Type B pancreatic cell (in vitro differentiated cells): ENCODE results near the gene RNF183. TPM values are rescaled to one million over a fixed set of nuclear protein-coding genes. Genes with fewer than 3 reads are reported as not detected.
A peak's percentile ranks its signal among the peaks of the same experiment; 100 is the strongest.

Experiments used
- DNase-seq: peaks from one replicate; pipeline ENCODE4 v3.0.0; 2021; ENCODE audit warnings: mixed read lengths; ENCODE audit not compliant: unreplicated experiment; ENCODE audit errors: extremely low spot score
- H3K27ac Mint-ChIP-seq: 2 replicates; pipeline ENCODE4 v1.8.0; 2021; ENCODE audit warnings: mild to moderate bottlenecking, mixed read lengths
- H3K27me3 Mint-ChIP-seq: 2 replicates; pipeline ENCODE4 v1.8.0; 2021; ENCODE audit warnings: mixed read lengths
- H3K36me3 Mint-ChIP-seq: 2 replicates; pipeline ENCODE4 v1.8.0; 2021; ENCODE audit warnings: mixed read lengths
- H3K4me1 Mint-ChIP-seq: one replicate; pipeline ENCODE4 v1.8.0; 2021; ENCODE audit warnings: mixed read lengths; ENCODE audit not compliant: unreplicated experiment
- H3K4me3 Mint-ChIP-seq: 2 replicates; pipeline ENCODE4 v1.8.0; 2021; ENCODE audit warnings: mild to moderate bottlenecking, mixed read lengths
- H3K9me3 Mint-ChIP-seq: 2 replicates; pipeline ENCODE4 v1.8.0; 2021; ENCODE audit warnings: mixed read lengths
- CTCF ChIP-seq: fragments of 200-600 bp; sonication (generic); conservative IDR thresholded peaks from 2 replicates; pipeline ENCODE4 v1.5.0; 2021; ENCODE audit warnings: antibody characterized with exemption, mild to moderate bottlenecking
- total RNA-seq: library from RNA; stranded (reverse); gene quantifications from 2 replicates; pipeline ENCODE4 v1.2.1, GENCODE V29; 2021; ENCODE audit warnings: low replicate concordance

Gene RNF183
- total RNA-seq, 1 donor from 2014 or later = 0.77 TPM

GRCh38 chr9:113343732-113344231, 40.6 kb upstream of the RNF183 start:
- no peak for DNase-seq
- Mint-ChIP-seq H3K4me1 (peaks cover 30% of the 10 kb centered on the region), H3K4me3 (peak overlapping the region; percentile 70), H3K27me3 (peaks cover 23% of the 10 kb centered on the region), H3K36me3 (no peaks in the 10 kb centered on the region), H3K9me3 (no peaks in the 10 kb centered on the region), H3K27ac (peak overlapping the region; percentile 91)
- no peak for TF ChIP-seq CTCF

- H3K4me1 Mint-ChIP-seq = peaks cover 30% of the 10 kb centered on the region
- H3K4me3 Mint-ChIP-seq = peak overlapping the region; percentile 94
- no peaks in the 10 kb centered on the region for H3K9me3 Mint-ChIP-seq
- peak overlapping the region; percentile 92 for H3K27ac Mint-ChIP-seq
- TF ChIP-seq CTCF = no peak
- H3K36me3 Mint-ChIP-seq = no peaks in the 10 kb centered on the region
- no peak for DNase-seq
- H3K27me3 Mint-ChIP-seq = peaks cover 4% of the 10 kb centered on the region
These were observed 38.7 kb upstream of the RNF183 start for GRCh38 chr9:113341712-113342410.

- no peaks in the 10 kb centered on the region for H3K9me3 Mint-ChIP-seq
- TF ChIP-seq CTCF = no peak
- peaks cover 30% of the 10 kb centered on the region for H3K4me1 Mint-ChIP-seq
- peak within 1 kb of the TSS; percentile 94 for H3K4me3 Mint-ChIP-seq
- H3K36me3 Mint-ChIP-seq = no peaks in the 10 kb centered on the region
- peak within 1 kb of the TSS; percentile 90 for H3K27ac Mint-ChIP-seq
- no peaks in the 10 kb centered on the region for H3K27me3 Mint-ChIP-seq
- DNase-seq = peak; percentile 89
These were observed 37.0 kb upstream of the RNF183 start, which contains the start of gene WDR31 for GRCh38 chr9:113340011-113340699. WDR31 (minus strand) TSS chr9:113340275; CDS start chr9:113332022, 8,253 bp downstream.

- TF ChIP-seq CTCF = no peak
- Mint-ChIP-seq H3K4me3 (peak overlapping the region; percentile 26), H3K27ac (no peak overlapping the region), H3K9me3 (no peaks in the 10 kb centered on the region), H3K36me3 (no peaks in the 10 kb centered on the region), H3K4me1 (peaks cover 22% of the 10 kb centered on the region), H3K27me3 (no peaks in the 10 kb centered on the region)
- no peak for DNase-seq
These were observed 34.5 kb upstream of the RNF183 start for GRCh38 chr9:113337714-113338113.

- H3K27me3 Mint-ChIP-seq = no peaks in the 10 kb centered on the region
- no peaks in the 10 kb centered on the region for H3K9me3 Mint-ChIP-seq
- TF ChIP-seq CTCF = no peak
- no peak for DNase-seq
- no peak overlapping the region for H3K27ac Mint-ChIP-seq
- no peak overlapping the region for H3K4me3 Mint-ChIP-seq
- H3K4me1 Mint-ChIP-seq = no peaks in the 10 kb centered on the region
- H3K36me3 Mint-ChIP-seq = no peaks in the 10 kb centered on the region
These were observed 28.6 kb upstream of the RNF183 start for GRCh38 chr9:113331780-113332179.
